ENCODE results near the gene TPGS2. TPM values are rescaled to one million over a fixed set of nuclear protein-coding genes. Genes with fewer than 3 reads are reported as not detected.

The TPGS2 gene
- total RNA-seq, 3 donors from 2014 or later: 27.6 to 42.0 (median 36.7) TPM

DNA sequence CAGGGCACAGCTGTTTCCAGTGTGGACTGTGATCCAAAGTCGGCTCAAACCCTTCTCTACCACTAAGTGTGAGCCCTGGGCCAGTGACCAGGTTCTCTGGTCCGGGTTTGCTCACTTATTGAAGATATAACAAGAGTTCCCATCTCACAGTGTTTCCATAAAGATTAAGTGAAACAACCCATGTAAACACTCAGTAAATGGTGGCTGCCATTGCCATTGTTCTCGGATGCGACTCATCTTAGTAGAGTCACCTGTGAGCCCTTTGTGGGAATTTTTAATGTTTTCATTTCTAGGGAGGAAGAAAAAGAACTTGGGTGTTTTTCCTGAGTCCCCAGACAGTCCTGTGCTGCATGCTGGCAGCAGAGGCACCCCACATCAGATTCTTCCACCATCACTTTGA is 53.4 kb downstream of the TPGS2 start:
- DNase-seq (no peak), ATAC-seq (no peak)
- Histone ChIP-seq H3K9me3 (no peaks in the 10 kb centered on the region), H3K4me3 (no peak overlapping the region), H3K36me3 (ENCODE audit: low read depth) (no peaks in the 10 kb centered on the region), H3K4me1 (ENCODE audit: low read depth) (no peaks in the 10 kb centered on the region)
- TF ChIP-seq, protein P1, sequence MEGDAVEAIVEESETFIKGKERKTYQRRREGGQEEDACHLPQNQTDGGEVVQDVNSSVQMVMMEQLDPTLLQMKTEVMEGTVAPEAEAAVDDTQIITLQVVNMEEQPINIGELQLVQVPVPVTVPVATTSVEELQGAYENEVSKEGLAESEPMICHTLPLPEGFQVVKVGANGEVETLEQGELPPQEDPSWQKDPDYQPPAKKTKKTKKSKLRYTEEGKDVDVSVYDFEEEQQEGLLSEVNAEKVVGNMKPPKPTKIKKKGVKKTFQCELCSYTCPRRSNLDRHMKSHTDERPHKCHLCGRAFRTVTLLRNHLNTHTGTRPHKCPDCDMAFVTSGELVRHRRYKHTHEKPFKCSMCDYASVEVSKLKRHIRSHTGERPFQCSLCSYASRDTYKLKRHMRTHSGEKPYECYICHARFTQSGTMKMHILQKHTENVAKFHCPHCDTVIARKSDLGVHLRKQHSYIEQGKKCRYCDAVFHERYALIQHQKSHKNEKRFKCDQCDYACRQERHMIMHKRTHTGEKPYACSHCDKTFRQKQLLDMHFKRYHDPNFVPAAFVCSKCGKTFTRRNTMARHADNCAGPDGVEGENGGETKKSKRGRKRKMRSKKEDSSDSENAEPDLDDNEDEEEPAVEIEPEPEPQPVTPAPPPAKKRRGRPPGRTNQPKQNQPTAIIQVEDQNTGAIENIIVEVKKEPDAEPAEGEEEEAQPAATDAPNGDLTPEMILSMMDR (IDR thresholded peaks at IDR 0.05): no peak
- intact Hi-C loops (cut with DNase I, micrococcal nuclease): no loop called here

DNA sequence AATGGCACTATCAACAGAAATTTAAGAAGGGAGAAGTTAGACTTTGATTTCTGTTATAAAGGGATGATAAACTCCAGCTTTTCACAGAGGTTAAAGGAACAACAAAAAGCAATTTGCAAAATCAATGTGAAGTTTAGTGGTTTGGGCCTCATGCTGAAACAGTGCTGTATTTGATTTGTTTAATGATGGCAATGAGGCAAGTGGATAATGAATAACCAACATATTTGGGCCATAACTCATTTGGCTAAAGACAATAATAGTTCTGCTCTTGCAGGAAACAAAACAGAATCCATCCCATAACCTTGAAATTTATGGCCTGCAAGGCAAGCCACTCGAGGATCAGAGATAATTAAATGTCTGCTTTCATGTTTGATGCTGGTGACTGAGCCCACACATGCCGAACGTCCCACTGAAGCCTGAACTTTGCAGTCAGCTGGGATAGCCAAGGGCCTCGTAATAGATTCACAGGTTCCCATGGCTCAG is 56.5 kb downstream of the TPGS2 start:
- ATAC-seq (no peak), DNase-seq (no peak)
- Histone ChIP-seq H3K4me3 (no peak overlapping the region), H3K9me3 (no peaks in the 10 kb centered on the region), H3K4me1 (ENCODE audit: low read depth) (no peaks in the 10 kb centered on the region), H3K36me3 (ENCODE audit: low read depth) (no peaks in the 10 kb centered on the region)
- TF ChIP-seq, protein P1 (IDR thresholded peaks at IDR 0.05): no peak
- intact Hi-C loops (cut with DNase I, micrococcal nuclease): no loop called here

DNA sequence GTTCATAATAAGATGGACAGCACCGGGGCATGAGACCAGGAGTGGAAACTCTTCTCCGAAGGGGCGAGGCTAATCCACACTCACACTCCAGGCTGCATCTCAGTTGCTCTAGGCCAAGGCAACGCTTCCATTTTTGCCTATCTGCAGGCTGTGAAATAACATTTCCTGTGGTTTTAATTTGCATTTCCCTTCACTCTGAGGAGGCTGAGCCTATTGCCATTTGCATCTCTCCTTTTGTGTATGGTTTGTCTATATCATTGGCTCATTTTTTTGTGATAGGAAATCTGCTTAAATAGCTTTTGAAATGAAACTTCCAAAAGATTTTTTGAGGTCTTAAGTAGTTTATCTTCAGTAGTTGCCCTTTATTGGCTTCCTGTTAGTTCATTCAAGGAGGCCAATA is 57.6 kb downstream of the TPGS2 start:
- H3K4me3 ChIP-seq: no peak overlapping the region
- H3K36me3 ChIP-seq (ENCODE audit: low read depth): no peaks in the 10 kb centered on the region
- intact Hi-C loops (cut with DNase I, micrococcal nuclease): no loop called here
- DNase-seq (no peak), ATAC-seq (no peak)
- TF ChIP-seq, protein P1 (IDR thresholded peaks at IDR 0.05): no peak
- H3K4me1 ChIP-seq (ENCODE audit: low read depth): no peaks in the 10 kb centered on the region
- no peaks in the 10 kb centered on the region for H3K9me3 ChIP-seq

DNA sequence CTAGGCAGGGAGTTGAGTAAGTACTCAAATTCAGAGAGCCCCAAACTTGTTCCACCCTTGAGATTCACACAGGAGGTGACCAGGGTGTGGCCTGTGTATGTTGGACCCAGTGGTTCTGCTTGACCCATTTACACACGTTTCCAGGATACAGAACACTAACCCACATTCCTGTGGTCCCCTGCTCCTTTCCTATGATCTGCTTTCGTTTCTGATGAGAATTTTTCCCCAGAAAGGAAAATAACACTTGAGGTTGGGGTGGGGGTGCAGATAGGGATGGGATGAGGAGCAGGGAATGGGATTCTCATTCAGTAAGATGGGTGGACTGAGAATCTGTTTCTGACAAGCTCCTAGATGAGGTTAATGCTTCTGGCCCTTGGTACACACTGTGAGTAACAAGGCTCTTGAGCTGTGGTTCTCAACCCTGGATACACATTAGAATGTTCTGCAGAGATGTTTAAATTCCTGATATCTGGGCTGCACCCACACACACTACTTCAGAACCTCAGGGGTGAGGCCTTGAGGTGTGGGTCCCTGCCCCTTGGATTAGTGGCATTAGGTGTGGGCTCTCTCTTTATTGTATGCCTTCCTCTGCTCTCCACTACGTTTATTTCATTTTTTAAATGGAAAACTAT is 58.4 kb downstream of the TPGS2 start:
- ATAC-seq: no peak
- no peaks in the 10 kb centered on the region for H3K36me3 ChIP-seq (ENCODE audit: low read depth)
- no peaks in the 10 kb centered on the region for H3K9me3 ChIP-seq
- no peak overlapping the region for H3K4me3 ChIP-seq
- intact Hi-C loops (cut with DNase I, micrococcal nuclease): no loop called here
- no peak for DNase-seq
- no peaks in the 10 kb centered on the region for H3K4me1 ChIP-seq (ENCODE audit: low read depth)
- TF ChIP-seq, protein P1 (IDR thresholded peaks at IDR 0.05): no peak

DNA sequence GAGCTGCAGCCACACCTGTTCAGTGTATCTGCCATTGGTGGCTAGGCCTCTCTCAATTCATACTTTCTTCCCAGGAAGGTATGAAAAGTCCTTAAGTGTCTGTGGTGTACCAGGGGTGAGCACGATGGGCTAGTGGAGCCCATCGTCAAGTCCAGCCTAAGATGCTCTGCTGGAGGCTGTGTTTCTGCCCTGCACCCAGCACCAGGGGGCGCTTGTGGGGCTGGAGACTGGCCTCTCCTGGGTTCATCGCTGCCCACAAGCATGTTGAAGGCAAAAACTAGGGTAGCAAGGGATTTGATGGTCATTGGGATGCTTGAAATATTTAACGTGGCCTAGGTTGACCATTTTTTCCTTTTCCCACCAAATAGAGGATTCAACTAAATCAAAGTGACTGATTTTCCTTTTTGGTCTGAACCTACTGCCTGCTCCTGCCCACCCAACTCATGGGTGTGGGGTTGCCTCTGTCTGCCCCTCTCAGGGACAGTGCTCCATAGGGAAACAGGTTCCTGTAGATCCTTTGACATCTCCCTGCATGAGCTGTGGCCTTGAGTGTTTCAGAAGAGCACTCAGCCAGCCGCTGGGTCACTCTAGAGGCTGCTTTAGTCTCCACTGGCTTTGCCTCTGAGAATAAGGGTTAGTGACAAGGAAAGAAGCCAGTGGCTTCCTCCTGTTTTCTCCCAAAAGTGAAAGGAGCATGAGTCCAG is 59.0 kb downstream of the TPGS2 start:
- intact Hi-C loops (cut with DNase I, micrococcal nuclease): no loop called here

More for the DNA sequence above, 59.0 kb downstream of the TPGS2 start:
- ATAC-seq: peak; percentile 38
- TF ChIP-seq, protein P1 (IDR thresholded peaks at IDR 0.05): no peak
- no peak overlapping the region for H3K4me3 ChIP-seq
- no peaks in the 10 kb centered on the region for H3K4me1 ChIP-seq (ENCODE audit: low read depth)
- no peaks in the 10 kb centered on the region for H3K9me3 ChIP-seq
- no peaks in the 10 kb centered on the region for H3K36me3 ChIP-seq (ENCODE audit: low read depth)
- DNase-seq: peak in 1 of 3 donors; percentile 23

Measured in mucosa of descending colon (tissue), 3 donors.